OCI-LY3 (cell line): ENCODE measurements around the gene PRICKLE1.

ENCODE experiments used
- H2AFZ ChIP-seq: fragments of 200-600, 300-600 bp; shearing (Covaris generic); 2 replicates; pipeline ENCODE4 v1.6.0; 2014; ENCODE audit warnings: antibody characterized with exemption, low read depth, low read length
- H3K27ac ChIP-seq: fragments of 200-600, 300-600 bp; sonication (generic); 2 replicates; pipeline ENCODE4 v1.5.1; 2014; ENCODE audit warnings: mild to moderate bottlenecking, low read length, moderate library complexity, mixed read lengths
- H3K27me3 ChIP-seq: fragments of 200-600, 300-600 bp; sonication (generic); 2 replicates; pipeline ENCODE4 v1.6.1; 2014; ENCODE audit warnings: low read depth, low read length, mixed read lengths
- H3K36me3 ChIP-seq: fragments of 200-600, 300-600 bp; sonication (generic); replicated peaks from 2 replicates; pipeline ENCODE3; 2014; ENCODE audit warnings: low read depth, low read length, mixed read lengths
- H3K4me1 ChIP-seq: fragments of 300-600, 200-600 bp; sonication (generic); 2 replicates; pipeline ENCODE4 v1.6.1; 2014; ENCODE audit warnings: low read length, mixed read lengths
- H3K4me2 ChIP-seq: fragments of 200-600, 300-600 bp; sonication (generic); 2 replicates; pipeline ENCODE4 v1.6.1; 2014; ENCODE audit warnings: low read length, mixed read lengths
- H3K4me3 ChIP-seq: fragments of 300-600, 200-600 bp; sonication (generic); 2 replicates; pipeline ENCODE4 v1.5.1; 2014; ENCODE audit warnings: antibody characterized with exemption, mild to moderate bottlenecking, low read length, moderate library complexity
- H3K79me2 ChIP-seq: fragments of 300-600, 200-600 bp; shearing (Covaris generic); 2 replicates; pipeline ENCODE4 v1.6.1; 2014; ENCODE audit warnings: mild to moderate bottlenecking, low read length, mixed read lengths
- H3K9ac ChIP-seq: fragments of 300-600, 200-600 bp; shearing (Covaris generic); 2 replicates; pipeline ENCODE4 v1.6.0; 2014; ENCODE audit warnings: mild to moderate bottlenecking, low read length, moderate library complexity
- H3K9me3 ChIP-seq: fragments of 200-600, 300-600 bp; shearing (Covaris generic); 2 replicates; pipeline ENCODE4 v1.6.1; 2014; ENCODE audit warnings: low read length, mixed read lengths; ENCODE audit not compliant: insufficient read depth
- H4K20me1 ChIP-seq: fragments of 200-600, 300-600 bp; sonication (generic); 2 replicates; pipeline ENCODE4 v1.6.1; 2016; ENCODE audit warnings: low read length, mixed read lengths; ENCODE audit not compliant: insufficient read depth
- CTCF ChIP-seq: fragments of 200-600, 300-600 bp; sonication (generic); IDR thresholded peaks from 2 replicates; pipeline ENCODE4 v1.5.1; 2014; ENCODE audit warnings: antibody characterized with exemption, low read length, low read depth
- EZH2phosphoT487 ChIP-seq: fragments of 200-600 bp; shearing (Covaris generic); IDR thresholded peaks from 2 replicates; pipeline ENCODE4 v1.6.1; 2018; ENCODE audit warnings: antibody characterized with exemption, mixed run types, low read depth

Gene PRICKLE1

GRCh38 chr12:42560977-42561376 lies 28.6 kb downstream of the PRICKLE1 start:
- no peak overlapping the region for H2AFZ ChIP-seq
- no peaks in the 10 kb centered on the region for H3K79me2 ChIP-seq
- no peak overlapping the region for H3K4me2 ChIP-seq
- TF ChIP-seq CTCF (no peak), EZH2phosphoT487 (no peak)
- H4K20me1 ChIP-seq = no peaks in the 10 kb centered on the region
- H3K27me3 ChIP-seq = no peaks in the 10 kb centered on the region
- H3K9me3 ChIP-seq = no peaks in the 10 kb centered on the region
- H3K27ac ChIP-seq = no peak overlapping the region
- no peaks in the 10 kb centered on the region for H3K4me1 ChIP-seq
- H3K9ac ChIP-seq = no peak overlapping the region
- no peak overlapping the region for H3K4me3 ChIP-seq
- no peaks in the 10 kb centered on the region for H3K36me3 ChIP-seq

GRCh38 chr12:42557586-42558172 lies 31.9 kb downstream of the PRICKLE1 start:
- Histone ChIP-seq H3K4me3 (no peak overlapping the region), H3K9ac (no peak overlapping the region), H3K4me1 (no peaks in the 10 kb centered on the region), H4K20me1 (no peaks in the 10 kb centered on the region), H3K9me3 (no peaks in the 10 kb centered on the region), H3K36me3 (no peaks in the 10 kb centered on the region), H3K4me2 (no peak overlapping the region), H3K79me2 (no peaks in the 10 kb centered on the region), H3K27me3 (no peaks in the 10 kb centered on the region), H3K27ac (no peak overlapping the region), H2AFZ (no peak overlapping the region)
- TF ChIP-seq EZH2phosphoT487 (no peak), CTCF (no peak)

GRCh38 chr12:42556917-42557316 lies 32.6 kb downstream of the PRICKLE1 start:
- Histone ChIP-seq H4K20me1 (no peaks in the 10 kb centered on the region), H3K4me3 (no peak overlapping the region), H3K27me3 (no peaks in the 10 kb centered on the region), H3K27ac (no peak overlapping the region), H3K9me3 (no peaks in the 10 kb centered on the region), H3K9ac (no peak overlapping the region), H3K4me1 (no peaks in the 10 kb centered on the region), H3K36me3 (no peaks in the 10 kb centered on the region), H3K79me2 (no peaks in the 10 kb centered on the region), H2AFZ (no peak overlapping the region), H3K4me2 (no peak overlapping the region)
- no peak for TF ChIP-seq CTCF
- TF ChIP-seq EZH2phosphoT487 = no peak

GRCh38 chr12:42552822-42553221 lies 36.7 kb downstream of the PRICKLE1 start:
- no peaks in the 10 kb centered on the region for H3K4me1 ChIP-seq
- H3K4me3 ChIP-seq = no peak overlapping the region

More at GRCh38 chr12:42552822-42553221, 36.7 kb downstream of the PRICKLE1 start:
- Histone ChIP-seq H3K9ac (no peak overlapping the region), H3K9me3 (no peaks in the 10 kb centered on the region), H3K27me3 (no peaks in the 10 kb centered on the region), H3K79me2 (no peaks in the 10 kb centered on the region), H3K36me3 (no peaks in the 10 kb centered on the region), H2AFZ (no peak overlapping the region), H3K27ac (no peak overlapping the region), H3K4me2 (no peak overlapping the region), H4K20me1 (no peaks in the 10 kb centered on the region)
- TF ChIP-seq EZH2phosphoT487 (no peak), CTCF (no peak)
